Stomach (tissue), 9 donors: ENCODE measurements around the gene USP13. TPM values are rescaled to one million over a fixed set of nuclear protein-coding genes. Genes with fewer than 3 reads are reported as not detected.

ENCODE experiments used
- DNase-seq, 2 donors: peaks; one replicate each; pipeline versions ENCODE4 v3.0.0 to v3.0.0-alpha.2; 2013 to 2019
- H3K27ac ChIP-seq, 5 donors: fragments of 200-600 bp in 4 of 5; sonication (generic) in 4 of 5; one replicate each; pipeline ENCODE4 v1.5.1; 2013 to 2019; ENCODE audit warnings: mild to moderate bottlenecking in 1 of 5, moderate library complexity in 1 of 5
- H3K27me3 ChIP-seq, 3 donors: fragments of 200-600 bp; sonication (generic); one replicate each; pipeline ENCODE4 v1.5.1; 2017 to 2019; ENCODE audit warnings: mixed run types in 1 of 3
- H3K36me3 ChIP-seq, 4 donors: fragments of 200-600 bp; sonication (generic); 1 replicate in 3 of 4; 2 replicates in 1 of 4; pipeline ENCODE4 v1.5.1; 2016 to 2019
- H3K4me1 ChIP-seq, 4 donors: fragments of 200-600 bp; sonication (generic); one replicate each; pipeline ENCODE4 v1.5.1; 2016 to 2019
- H3K4me3 ChIP-seq, 4 donors: fragments of 200-600 bp; sonication (generic) in 3 of 4; one replicate each; pipeline ENCODE4 v1.5.1; 2016 to 2019; ENCODE audit warnings: mild to moderate bottlenecking in 1 of 4
- H3K9me3 ChIP-seq, 4 donors: fragments of 200-600 bp; sonication (generic); one replicate each; pipeline ENCODE4 v1.5.1; 2016 to 2019
- CTCF ChIP-seq, 7 experiments: fragments of 450-650 bp in 4 of 7; fragments of 200-600 bp in 3 of 7; sonication (generic) in 3 of 7; IDR thresholded peaks; one replicate each; pipeline ENCODE4 v1.5.1; 2016 to 2019; ENCODE audit warnings: antibody characterized with exemption in 7 of 7, control low read depth in 2 of 7, mild to moderate bottlenecking in 1 of 7
- EP300 ChIP-seq: sonication (generic); formaldehyde crosslinking; IDR thresholded peaks from one replicate; pipeline ENCODE4 v1.6.1; 2017; ENCODE audit warnings: antibody characterized with exemption
- POLR2A ChIP-seq, 4 donors: fragments of 450-650 bp; IDR thresholded peaks; one replicate each; pipeline ENCODE4 v1.6.1; 2016; ENCODE audit warnings: antibody characterized with exemption in 4 of 4, control low read depth in 2 of 4, mild to moderate bottlenecking in 1 of 4, moderate library complexity in 1 of 4
- POLR2AphosphoS5 ChIP-seq, 3 donors: sonication (generic); formaldehyde crosslinking; IDR thresholded peaks; one replicate each; pipeline ENCODE4 v1.6.1; 2016; ENCODE audit warnings: antibody characterized with exemption in 3 of 3
- WGBS, 5 donors: extraction: QIAGEN DNeasy Blood & Tissue Kit in 3 of 5; methylation state at CpG; one replicate each; pipeline versions ENCODE4 v1.1.5 to v1.1.7; 2013 to 2018; 5-methylcytosine and 5-hydroxymethylcytosine counted together
- intact Hi-C: fragments of 100-400 bp; cut with DNase I; formaldehyde crosslinking; loops from one replicate; pipeline ENCODE4 v1.15.1; 2023; ENCODE audit warnings: low total_unique reads
- polyA plus RNA-seq, 3 donors: library from polyadenylated mRNA; stranded (reverse); fragments of 200-250 nt; gene quantifications; one replicate each; pipeline ENCODE4 v1.2.3, GENCODE V29; 2013
- total RNA-seq, 5 donors: library from RNA; depleted of rRNA; stranded (reverse); fragments of >200 nt; gene quantifications; one replicate each; pipeline versions ENCODE4 v1.1.0 to v1.2.3, GENCODE V29; 2014 to 2016
- donor health status: healthy with polysubstance abuse.
- donor health status: Bipolar disorder and iron deficiency.
- donor health status: healthy.

USP13 gene
- total and polyA plus RNA-seq, 8 donors: 1.3 to 10.3 (median 3.8) TPM

- no peaks in the 10 kb centered on the region for H3K4me1 ChIP-seq
- DNase-seq: no peak
- H3K27me3 ChIP-seq: no peaks in the 10 kb centered on the region
- no peak overlapping the region for H3K4me3 ChIP-seq
- H3K9me3 ChIP-seq: no peaks in the 10 kb centered on the region
- TF ChIP-seq POLR2A (IDR thresholded peaks at IDR 0.05) (no peak), POLR2AphosphoS5 (IDR thresholded peaks at IDR 0.05) (no peak), CTCF (IDR thresholded peaks at IDR 0.05) (no peak), EP300 (no peak)
- no peak overlapping the region for H3K27ac ChIP-seq
- H3K36me3 ChIP-seq: peaks cover 0 to 37% (median 28%) of the 10 kb centered on the region in 4 donors
- intact Hi-C loops: no loop called here
- 87 to 94% (median 90%) methylated on average over 9 of the region's 9 CpGs for WGBS, 5 donors
Measured at GRCh38 chr3:179731544-179731943, 78.7 kb downstream of the USP13 start.

GRCh38 chr3:179732661-179733348, 80.0 kb downstream of the USP13 start:
- no peaks in the 10 kb centered on the region for H3K4me1 ChIP-seq
- peaks cover 0 to 37% (median 28%) of the 10 kb centered on the region in 4 donors for H3K36me3 ChIP-seq
- no peak for DNase-seq
- no peak overlapping the region for H3K27ac ChIP-seq
- H3K9me3 ChIP-seq: no peaks in the 10 kb centered on the region
- TF ChIP-seq EP300 (no peak), POLR2AphosphoS5 (IDR thresholded peaks at IDR 0.05) (no peak), CTCF (IDR thresholded peaks at IDR 0.05) (no peak), POLR2A (IDR thresholded peaks at IDR 0.05) (no peak)
- 85 to 93% (median 90%) methylated on average over 7 of the region's 7 CpGs for WGBS, 5 donors
- no peak overlapping the region for H3K4me3 ChIP-seq
- no peaks in the 10 kb centered on the region for H3K27me3 ChIP-seq
- intact Hi-C loops: no loop called here

- H3K27ac ChIP-seq: no peak overlapping the region
- intact Hi-C loops: no loop called here
- 93 to 98% (median 95%) methylated on average over 5 of the region's 5 CpGs for WGBS, 5 donors
Measured at GRCh38 chr3:179733797-179734196, 81.0 kb downstream of the USP13 start.

More at GRCh38 chr3:179733797-179734196, 81.0 kb downstream of the USP13 start:
- H3K4me1 ChIP-seq: no peaks in the 10 kb centered on the region
- DNase-seq: no peak
- H3K4me3 ChIP-seq: no peak overlapping the region
- H3K36me3 ChIP-seq: peaks cover 0 to 44% (median 32%) of the 10 kb centered on the region in 4 donors
- no peaks in the 10 kb centered on the region for H3K9me3 ChIP-seq
- TF ChIP-seq POLR2AphosphoS5 (IDR thresholded peaks at IDR 0.05) (no peak), EP300 (no peak), POLR2A (IDR thresholded peaks at IDR 0.05) (no peak), CTCF (IDR thresholded peaks at IDR 0.05) (no peak)
- H3K27me3 ChIP-seq: no peaks in the 10 kb centered on the region
